SK-N-SH (cell line): ENCODE measurements around the gene POU6F2. TPM values are rescaled to one million over a fixed set of nuclear protein-coding genes. Genes with fewer than 3 reads are reported as not detected.

Experiments
- CTCF ChIA-PET: fragments of 300-600, 350-600 bp; formaldehyde crosslinking; extraction: SDS; loops from one replicate; lab custom pipeline; 2021; lab: Yijun Ruan, JAX
- POLR2A ChIA-PET: fragments of 350-600 bp; sonication (Branson Sonifier 250); formaldehyde crosslinking; extraction: SDS; loops from one replicate; lab custom pipeline; 2020; ENCODE audit warnings: antibody characterized with exemption, inconsistent platforms; lab: Yijun Ruan, JAX
- DNase-seq: peaks from one replicate; pipeline ENCODE4 v3.0.0; 2012
- H2AFZ ChIP-seq: fragments of 200-600 bp; sonication (generic); 2 replicates; pipeline ENCODE4 v1.8.1; 2016; ENCODE audit warnings: antibody characterized with exemption, mild to moderate bottlenecking, low read depth
- H3F3A ChIP-seq: fragments of 200-600 bp; sonication (generic); replicated peaks from 2 replicates; pipeline ENCODE3; 2016; ENCODE audit warnings: antibody characterized with exemption, mild to moderate bottlenecking; ENCODE audit not compliant: insufficient read depth
- H3K27ac ChIP-seq, 2 experiments: fragments of 200-500 bp in 1 of 2; fragments of 200-600 bp in 1 of 2; sonication (Bioruptor generic) in 1 of 2; sonication (generic), shearing (Covaris generic) in 1 of 2; 2 replicates each; pipeline versions ENCODE4 v1.5.1 to v1.6.1; 2014 to 2016; ENCODE audit warnings: low read depth in 2 of 2, inconsistent platforms in 1 of 2, low read length in 1 of 2, mild to moderate bottlenecking in 1 of 2, mixed read lengths in 1 of 2
- H3K27me3 ChIP-seq: fragments of 200-600 bp; sonication (generic), shearing (Covaris generic); 2 replicates; pipeline ENCODE4 v1.6.1; 2016; ENCODE audit warnings: mixed run types; ENCODE audit not compliant: insufficient read depth
- H3K36me3 ChIP-seq, 2 experiments: fragments of 200-500 bp in 1 of 2; fragments of 200-600 bp in 1 of 2; sonication (Bioruptor generic) in 1 of 2; sonication (generic) in 1 of 2; replicated peaks in 1 of 2; 2 replicates each; pipeline versions ENCODE3 to v1.5.1; 2014 to 2016; ENCODE audit warnings: low read length in 1 of 2, mild to moderate bottlenecking in 1 of 2; ENCODE audit not compliant: insufficient read depth in 2 of 2, control insufficient read depth in 1 of 2
- H3K4me1 ChIP-seq, 2 experiments: fragments of 200-500 bp in 1 of 2; fragments of 200-600 bp in 1 of 2; sonication (Bioruptor generic) in 1 of 2; sonication (generic), shearing (Covaris generic) in 1 of 2; 2 replicates each; pipeline versions ENCODE4 v1.5.1 to v1.6.1; 2014 to 2016; ENCODE audit warnings: low read depth in 1 of 2, low read length in 1 of 2, mixed run types in 1 of 2; ENCODE audit not compliant: insufficient read depth in 2 of 2, control insufficient read depth in 1 of 2
- H3K4me2 ChIP-seq: fragments of 200-600 bp; sonication (generic), shearing (Covaris generic); 2 replicates; pipeline ENCODE4 v1.6.1; 2017; ENCODE audit warnings: mixed run types
- H3K4me3 ChIP-seq, 2 experiments: fragments of 200-500 bp in 1 of 2; fragments of 200-600 bp in 1 of 2; sonication (Bioruptor generic) in 1 of 2; sonication (generic), shearing (Covaris generic) in 1 of 2; 2 replicates each; pipeline versions ENCODE4 v1.5.1 to v1.8.1; 2014 to 2016; ENCODE audit warnings: low read depth in 2 of 2, inconsistent platforms in 1 of 2, low read length in 1 of 2, mild to moderate bottlenecking in 1 of 2, mixed read lengths in 1 of 2, moderate library complexity in 1 of 2
- H3K79me2 ChIP-seq: fragments of 200-600 bp; sonication (generic); 2 replicates; pipeline ENCODE4 v1.8.1; 2017; ENCODE audit warnings: mild to moderate bottlenecking; ENCODE audit not compliant: insufficient read depth
- H3K9ac ChIP-seq: fragments of 200-600 bp; sonication (generic); 2 replicates; pipeline ENCODE4 v1.6.1; 2017; ENCODE audit warnings: mixed run types
- H3K9me2 ChIP-seq: fragments of 200-600 bp; sonication (generic); 2 replicates; pipeline ENCODE4 v1.6.1; 2017; ENCODE audit warnings: mixed run types
- H3K9me3 ChIP-seq: fragments of 200-600 bp; sonication (generic); 2 replicates; pipeline ENCODE4 v1.6.1; 2017; ENCODE audit warnings: mixed run types, mild to moderate bottlenecking, moderate library complexity
- H4K20me1 ChIP-seq: fragments of 200-600 bp; sonication (generic); 2 replicates; pipeline ENCODE4 v1.6.1; 2017; ENCODE audit warnings: mild to moderate bottlenecking, mixed run types; ENCODE audit not compliant: insufficient read depth
- EP300 ChIP-seq, 2 experiments: IDR thresholded peaks; 2 replicates each; pipeline versions ENCODE4 v1.4.0 to v1.6.1; 2012; ENCODE audit warnings: borderline replicate concordance in 1 of 2, low read depth in 1 of 2, low read length in 1 of 2
- EZH2phosphoT487 ChIP-seq: fragments of 200-600 bp; sonication (generic); IDR thresholded peaks from 2 replicates; pipeline ENCODE4 v1.6.1; 2017; ENCODE audit warnings: low read depth, mixed run types, mild to moderate bottlenecking, antibody characterized with exemption, moderate library complexity, borderline replicate concordance
- FOXJ3 ChIP-seq: sonication (generic); formaldehyde crosslinking; IDR thresholded peaks from 2 replicates; pipeline ENCODE4 v1.5.1; 2020; ENCODE audit warnings: mild to moderate bottlenecking, missing genetic modification reagents
- JUND ChIP-seq: IDR thresholded peaks from 2 replicates; pipeline ENCODE4 v1.4.0; 2012
- POLR2AphosphoS5 ChIP-seq: IDR thresholded peaks from 2 replicates; pipeline ENCODE4 v1.6.1; 2012; ENCODE audit warnings: low read depth, low read length
- RAD21 ChIP-seq: IDR thresholded peaks from 2 replicates; pipeline ENCODE4 v1.6.1; 2012; ENCODE audit warnings: mild to moderate bottlenecking, low read length
- RFX5 ChIP-seq: IDR thresholded peaks from 2 replicates; pipeline ENCODE4 v1.6.1; 2012; ENCODE audit warnings: mild to moderate bottlenecking, improper control_type of control experiment, low read length
- SIN3A ChIP-seq: IDR thresholded peaks from 2 replicates; pipeline ENCODE4 v1.6.1; 2012; ENCODE audit warnings: low read depth, mild to moderate bottlenecking, low read length, moderate library complexity, borderline replicate concordance
- SMC3 ChIP-seq: IDR thresholded peaks from 2 replicates; pipeline ENCODE4 v1.6.1; 2012; ENCODE audit warnings: low read depth, low read length, improper control_type of control experiment
- TAF1 ChIP-seq: IDR thresholded peaks from 2 replicates; pipeline ENCODE4 v1.6.1; 2012; ENCODE audit warnings: low read depth, mild to moderate bottlenecking, low read length, moderate library complexity, borderline replicate concordance
- TEAD4 ChIP-seq: IDR thresholded peaks from 2 replicates; pipeline ENCODE4 v1.4.0; 2012; ENCODE audit warnings: mild to moderate bottlenecking, borderline replicate concordance; ENCODE audit not compliant: insufficient read depth
- USF1 ChIP-seq: IDR thresholded peaks from 2 replicates; pipeline ENCODE4 v1.4.0; 2012; ENCODE audit warnings: low read depth, borderline replicate concordance
- USF2 ChIP-seq: fragments of 150-350 bp; IDR thresholded peaks from 2 replicates; pipeline ENCODE4 v1.6.1; 2017; ENCODE audit warnings: antibody characterized with exemption, low read length, low read depth, borderline replicate concordance
- WGBS: methylation state at CpG from one replicate; pipeline ENCODE4 v1.1.6; 2017; ENCODE audit warnings: low lambda C conversion rate; 5-methylcytosine and 5-hydroxymethylcytosine counted together
- polyA plus RNA-seq, 3 experiments: library from polyadenylated mRNA; depleted of rRNA; stranded (reverse); fragments of >200 nt; gene quantifications; 2 replicates each; pipeline ENCODE4 v1.2.3, GENCODE V29; 2012
- TF ChIP-seq, protein P1 (sequence below): IDR thresholded peaks from 2 replicates; pipeline ENCODE4 v1.6.1; 2012; ENCODE audit warnings: mild to moderate bottlenecking, low read depth, low read length, moderate library complexity
- TF ChIP-seq, protein P2 (sequence below): IDR thresholded peaks from 2 replicates; pipeline ENCODE4; 2012

Gene POU6F2
- polyA plus RNA-seq, 1 of the 3 experiments (the other 2 are of a cell fraction), result under 0.01 TPM

DNA sequence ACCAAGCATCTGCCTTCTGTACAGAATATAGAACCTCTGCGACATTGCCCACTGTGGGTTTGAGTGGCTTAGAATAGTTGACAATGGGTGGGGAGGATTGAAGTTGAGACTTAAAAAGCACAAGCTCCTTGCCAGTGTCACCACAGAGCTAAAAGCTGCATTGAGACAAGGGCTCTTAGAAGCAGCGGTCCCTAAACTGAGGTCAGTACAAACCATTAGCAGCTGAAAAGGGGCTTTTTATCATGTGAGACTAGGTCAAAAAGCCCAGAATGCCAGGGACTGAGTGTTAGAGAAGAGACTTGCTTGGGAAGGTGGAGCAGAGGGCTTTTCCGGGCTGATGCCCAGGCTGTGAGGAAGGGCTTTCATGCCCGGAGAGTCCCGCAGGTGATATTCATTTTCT is 91.3 kb downstream of the POU6F2 start:
- Histone ChIP-seq H3K9ac (no peak overlapping the region), H2AFZ (no peak overlapping the region), H3K27ac (no peak overlapping the region), H4K20me1 (no peaks in the 10 kb centered on the region), H3K4me1 (no peaks in the 10 kb centered on the region), H3K36me3 (no peaks in the 10 kb centered on the region), H3K4me2 (no peak overlapping the region), H3K9me3 (peaks cover 7% of the 10 kb centered on the region; the same call in 1 of the 2 replicates), H3K79me2 (no peaks in the 10 kb centered on the region; the same call in 1 of the 2 replicates), H3K27me3 (peaks cover 6% of the 10 kb centered on the region), H3K4me3 (no peak overlapping the region), H3K9me2 (peaks cover 6% of the 10 kb centered on the region; the same call in 1 of the 2 replicates), H3F3A (no peaks in the 10 kb centered on the region)
- no peak for DNase-seq
- 41% methylated on average over 5 of the region's 5 CpGs for WGBS
- POLR2A ChIA-PET, result no interaction called here
- TF ChIP-seq SMC3, result no peak
- no peak for TF ChIP-seq SIN3A
- TF ChIP-seq TEAD4, result no peak
- no peak for TF ChIP-seq POLR2AphosphoS5
- TF ChIP-seq, protein P1, sequence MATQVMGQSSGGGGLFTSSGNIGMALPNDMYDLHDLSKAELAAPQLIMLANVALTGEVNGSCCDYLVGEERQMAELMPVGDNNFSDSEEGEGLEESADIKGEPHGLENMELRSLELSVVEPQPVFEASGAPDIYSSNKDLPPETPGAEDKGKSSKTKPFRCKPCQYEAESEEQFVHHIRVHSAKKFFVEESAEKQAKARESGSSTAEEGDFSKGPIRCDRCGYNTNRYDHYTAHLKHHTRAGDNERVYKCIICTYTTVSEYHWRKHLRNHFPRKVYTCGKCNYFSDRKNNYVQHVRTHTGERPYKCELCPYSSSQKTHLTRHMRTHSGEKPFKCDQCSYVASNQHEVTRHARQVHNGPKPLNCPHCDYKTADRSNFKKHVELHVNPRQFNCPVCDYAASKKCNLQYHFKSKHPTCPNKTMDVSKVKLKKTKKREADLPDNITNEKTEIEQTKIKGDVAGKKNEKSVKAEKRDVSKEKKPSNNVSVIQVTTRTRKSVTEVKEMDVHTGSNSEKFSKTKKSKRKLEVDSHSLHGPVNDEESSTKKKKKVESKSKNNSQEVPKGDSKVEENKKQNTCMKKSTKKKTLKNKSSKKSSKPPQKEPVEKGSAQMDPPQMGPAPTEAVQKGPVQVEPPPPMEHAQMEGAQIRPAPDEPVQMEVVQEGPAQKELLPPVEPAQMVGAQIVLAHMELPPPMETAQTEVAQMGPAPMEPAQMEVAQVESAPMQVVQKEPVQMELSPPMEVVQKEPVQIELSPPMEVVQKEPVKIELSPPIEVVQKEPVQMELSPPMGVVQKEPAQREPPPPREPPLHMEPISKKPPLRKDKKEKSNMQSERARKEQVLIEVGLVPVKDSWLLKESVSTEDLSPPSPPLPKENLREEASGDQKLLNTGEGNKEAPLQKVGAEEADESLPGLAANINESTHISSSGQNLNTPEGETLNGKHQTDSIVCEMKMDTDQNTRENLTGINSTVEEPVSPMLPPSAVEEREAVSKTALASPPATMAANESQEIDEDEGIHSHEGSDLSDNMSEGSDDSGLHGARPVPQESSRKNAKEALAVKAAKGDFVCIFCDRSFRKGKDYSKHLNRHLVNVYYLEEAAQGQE, result no peak
- no peak for TF ChIP-seq JUND
- TF ChIP-seq FOXJ3 (CRISPR knock-in tag), result no peak
- no peak for TF ChIP-seq USF1
- TF ChIP-seq, protein P2, sequence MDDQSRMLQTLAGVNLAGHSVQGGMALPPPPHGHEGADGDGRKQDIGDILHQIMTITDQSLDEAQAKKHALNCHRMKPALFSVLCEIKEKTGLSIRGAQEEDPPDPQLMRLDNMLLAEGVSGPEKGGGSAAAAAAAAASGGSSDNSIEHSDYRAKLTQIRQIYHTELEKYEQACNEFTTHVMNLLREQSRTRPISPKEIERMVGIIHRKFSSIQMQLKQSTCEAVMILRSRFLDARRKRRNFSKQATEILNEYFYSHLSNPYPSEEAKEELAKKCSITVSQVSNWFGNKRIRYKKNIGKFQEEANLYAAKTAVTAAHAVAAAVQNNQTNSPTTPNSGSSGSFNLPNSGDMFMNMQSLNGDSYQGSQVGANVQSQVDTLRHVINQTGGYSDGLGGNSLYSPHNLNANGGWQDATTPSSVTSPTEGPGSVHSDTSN, result no peak
- no peak for TF ChIP-seq TAF1
- no peak for TF ChIP-seq EZH2phosphoT487
- no peak for TF ChIP-seq RFX5
- TF ChIP-seq RAD21, result no peak
- TF ChIP-seq USF2, result no peak
- no peak for TF ChIP-seq EP300 (IDR thresholded peaks at IDR 0.05; ENCODE audit: borderline replicate concordance in 1 of 2, low read depth in 1 of 2, low read length in 1 of 2)
- CTCF ChIA-PET, result interaction anchor here (1.5 kb wide), 1 partner anchor 397 kb away, joined by 4 read pairs; no protein-coding TSS in a partner anchor
